GM18526 (cell line): ENCODE results near the gene FAF1.

Experiments
- POLR2A ChIP-seq: IDR thresholded peaks from 3 replicates; pipeline ENCODE4 v1.6.1; 2011; ENCODE audit not compliant: insufficient read length; ENCODE audit errors: extremely low read depth

Gene FAF1

DNA sequence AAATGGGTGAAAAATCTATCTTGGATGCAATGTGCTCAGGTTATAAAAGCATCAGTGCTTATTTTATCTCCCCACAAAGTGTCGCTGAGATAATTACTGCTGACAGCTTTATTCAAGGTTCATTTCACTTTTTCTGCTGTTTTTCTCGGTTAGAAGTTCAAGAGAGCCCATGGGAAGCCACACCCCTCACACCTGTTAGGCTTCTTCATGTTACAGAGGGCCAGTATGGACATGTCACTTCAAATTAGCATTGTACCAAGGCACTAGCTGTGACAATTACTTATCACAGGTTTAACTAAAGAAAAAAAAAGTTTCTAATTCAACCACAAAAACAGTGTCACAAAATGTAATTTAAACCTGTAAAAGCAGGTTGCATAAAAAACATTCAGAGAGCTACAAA, 349.5 kb downstream of the FAF1 start:
- no peak for TF ChIP-seq POLR2A

DNA sequence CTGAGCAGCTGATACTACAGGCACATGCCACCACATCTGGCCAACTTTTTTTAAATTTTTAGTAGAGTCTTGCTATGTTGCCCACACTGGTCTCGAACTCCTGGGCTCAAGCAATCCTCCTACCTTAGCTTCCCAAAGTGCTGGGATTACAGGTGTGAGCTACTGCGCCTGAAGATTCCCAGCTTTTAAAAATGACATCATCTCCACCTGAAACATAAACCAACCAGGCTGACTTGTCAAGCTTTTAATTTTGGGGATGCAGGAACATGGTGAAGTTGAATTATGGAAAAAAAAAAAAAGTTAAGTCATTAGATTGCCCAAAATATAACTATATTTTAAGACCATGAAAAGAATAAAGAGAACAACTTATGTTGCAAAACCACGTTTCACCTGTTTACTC, 350.6 kb downstream of the FAF1 start:
- TF ChIP-seq POLR2A = no peak

- TF ChIP-seq POLR2A = no peak
Measured at GRCh38 chr1:50605186-50605875, 354.7 kb downstream of the FAF1 start.

DNA sequence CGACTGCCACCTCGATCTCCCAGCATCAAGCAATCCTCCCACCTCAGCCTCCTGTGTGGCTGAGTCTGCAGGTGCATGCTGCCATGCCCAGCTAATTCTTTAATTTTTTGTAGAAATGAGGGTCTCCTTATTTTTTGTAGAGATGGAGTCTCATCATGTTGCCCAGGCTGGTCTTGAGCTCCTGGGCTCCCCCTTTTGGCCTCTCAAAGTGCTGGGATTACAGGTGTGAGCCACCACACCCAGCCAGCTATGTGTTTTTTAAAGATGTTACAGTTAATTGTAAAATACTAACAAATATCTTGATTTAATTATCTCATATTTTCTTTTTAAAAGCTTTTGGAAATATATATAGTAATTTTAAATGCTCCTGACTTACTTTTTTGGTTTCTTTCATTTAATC, 355.5 kb downstream of the FAF1 start:
- no peak for TF ChIP-seq POLR2A

DNA sequence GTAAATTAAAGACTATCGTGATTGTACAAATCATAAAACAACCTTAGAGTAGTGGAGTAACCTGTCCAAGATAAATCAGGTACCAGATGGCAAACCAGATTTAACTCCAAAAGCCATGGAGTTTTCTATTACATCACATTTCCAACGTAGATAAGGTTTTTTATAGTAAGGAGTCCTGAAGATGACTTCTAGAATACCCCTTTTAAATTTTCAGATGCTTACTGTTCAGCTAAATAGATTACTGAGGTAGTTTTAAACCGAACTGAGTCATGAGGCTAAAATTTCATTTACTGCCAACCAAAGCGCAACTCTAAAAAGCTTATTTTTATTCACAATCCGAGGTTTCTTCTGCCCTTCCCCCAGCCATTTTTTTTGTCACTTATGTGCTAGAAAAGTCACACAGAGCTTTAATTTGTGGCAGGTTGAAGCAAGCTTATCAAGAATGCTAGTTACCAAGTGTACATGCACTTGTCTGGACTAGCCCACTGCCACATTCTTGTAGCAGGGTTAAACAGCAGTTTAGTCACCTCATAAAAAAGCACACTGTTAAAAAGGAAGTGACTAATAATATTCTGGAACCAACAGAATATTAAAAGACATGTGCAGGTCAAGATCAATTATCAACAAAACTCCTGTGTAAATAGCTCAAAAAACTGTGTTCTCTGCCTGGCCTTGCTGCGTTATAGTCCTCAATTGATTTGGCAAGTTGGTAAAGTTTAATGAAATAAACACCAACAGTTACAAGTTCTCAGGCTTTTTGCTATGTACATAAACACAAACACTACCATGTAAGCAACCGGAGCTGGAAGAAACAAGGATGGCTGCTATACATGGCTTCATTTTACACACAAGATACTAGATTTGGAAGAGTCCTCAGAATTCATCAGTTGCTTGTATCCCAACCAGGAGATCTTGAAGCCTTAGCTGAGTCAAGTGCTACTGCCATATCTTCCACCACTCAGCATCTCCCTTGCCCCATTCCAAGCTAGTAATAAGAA, 356.5 kb downstream of the FAF1 start:
- no peak for TF ChIP-seq POLR2A

DNA sequence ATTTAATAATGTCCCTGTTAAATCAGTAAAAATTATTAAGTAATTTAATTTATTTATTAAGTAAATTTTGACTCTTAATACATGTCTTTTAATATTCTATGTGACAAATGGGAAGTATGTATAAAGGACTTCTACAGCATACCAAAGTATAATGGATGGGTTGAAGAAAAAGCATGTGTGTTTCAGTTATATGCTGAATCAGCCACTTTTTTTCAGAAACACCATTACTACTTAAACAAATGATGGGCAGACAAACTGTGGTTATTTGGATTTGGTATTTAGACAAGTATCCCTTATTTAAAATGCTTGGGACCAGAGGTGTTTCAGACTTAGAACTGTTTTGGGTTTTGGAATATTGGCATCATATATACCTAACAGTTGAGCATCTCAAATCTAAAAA, 360.5 kb downstream of the FAF1 start:
- no peak for TF ChIP-seq POLR2A

DNA sequence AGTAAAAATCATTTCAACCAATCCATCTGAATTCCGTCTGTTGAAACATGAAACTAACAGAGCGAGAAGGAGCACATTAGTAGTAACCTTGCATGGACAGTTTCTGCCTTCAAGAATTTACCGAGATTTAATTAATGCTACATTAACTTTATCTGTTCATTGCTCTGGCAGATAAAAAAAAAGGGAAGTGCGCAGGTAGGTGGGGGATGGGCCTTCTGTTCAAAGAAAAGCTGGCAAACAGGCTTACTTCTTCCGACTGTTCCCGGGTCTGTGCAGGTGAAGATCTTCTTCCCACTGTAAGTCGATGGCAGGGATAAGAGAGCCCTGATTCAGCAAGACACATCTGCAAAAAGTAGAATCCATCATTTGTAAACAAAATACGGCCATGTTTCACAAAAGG, 364.2 kb downstream of the FAF1 start:
- no peak for TF ChIP-seq POLR2A

DNA sequence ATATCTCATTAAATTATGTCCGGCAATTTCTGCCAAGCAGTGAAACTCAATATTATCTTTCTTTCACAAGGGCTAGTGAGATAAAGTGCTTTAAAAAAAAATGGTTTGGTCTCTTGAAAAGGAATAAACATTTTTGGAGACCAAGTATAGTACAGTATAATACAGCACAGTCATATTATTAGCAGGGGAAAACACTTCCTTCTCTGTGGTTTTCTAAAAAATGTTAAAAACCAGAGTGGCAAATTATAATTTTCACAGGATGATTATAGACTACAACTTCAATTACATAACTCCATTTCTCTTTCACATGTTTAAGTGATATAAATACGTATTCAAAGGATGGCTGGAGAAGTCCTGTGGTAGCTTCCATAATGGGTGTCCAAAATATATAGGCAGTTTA, 366.6 kb downstream of the FAF1 start:
- TF ChIP-seq POLR2A = no peak

DNA sequence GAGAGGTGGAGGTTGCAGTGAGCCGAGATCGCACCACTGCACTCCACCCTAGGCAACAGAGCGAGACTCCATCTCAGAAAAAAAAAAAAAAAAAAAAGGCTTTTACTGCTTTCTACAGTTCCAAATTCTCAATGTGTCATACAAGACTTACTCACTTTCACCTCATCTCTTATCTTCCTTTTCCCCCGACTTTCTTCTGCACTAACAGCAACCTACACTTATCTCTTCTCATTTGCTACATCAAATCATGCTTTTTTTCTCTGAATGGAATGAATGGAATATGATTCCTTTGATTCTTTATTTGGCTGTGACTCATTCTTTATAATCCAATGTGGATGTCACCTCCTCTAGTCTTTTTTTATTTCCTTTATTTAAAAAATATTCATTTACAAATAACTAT, 368.5 kb downstream of the FAF1 start:
- no peak for TF ChIP-seq POLR2A

DNA sequence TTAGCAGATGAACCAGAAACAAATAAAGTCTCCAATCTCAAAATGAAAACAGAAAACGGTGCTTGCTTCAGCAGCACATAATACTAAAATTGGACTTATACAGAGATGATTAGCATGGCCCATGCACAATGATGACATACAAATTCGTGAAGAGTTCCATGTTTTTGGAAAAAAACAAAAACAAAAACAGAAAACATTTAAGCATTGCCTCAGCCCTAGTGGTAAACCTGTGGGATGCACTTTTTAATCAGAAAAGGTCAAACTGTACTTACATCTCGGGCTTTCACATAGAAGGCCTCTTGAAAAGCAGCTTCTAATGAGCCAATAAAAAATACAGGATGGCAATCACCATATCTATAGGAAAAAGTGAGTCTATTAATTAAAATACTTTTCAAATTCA, 377.7 kb downstream of the FAF1 start:
- TF ChIP-seq POLR2A = no peak

DNA sequence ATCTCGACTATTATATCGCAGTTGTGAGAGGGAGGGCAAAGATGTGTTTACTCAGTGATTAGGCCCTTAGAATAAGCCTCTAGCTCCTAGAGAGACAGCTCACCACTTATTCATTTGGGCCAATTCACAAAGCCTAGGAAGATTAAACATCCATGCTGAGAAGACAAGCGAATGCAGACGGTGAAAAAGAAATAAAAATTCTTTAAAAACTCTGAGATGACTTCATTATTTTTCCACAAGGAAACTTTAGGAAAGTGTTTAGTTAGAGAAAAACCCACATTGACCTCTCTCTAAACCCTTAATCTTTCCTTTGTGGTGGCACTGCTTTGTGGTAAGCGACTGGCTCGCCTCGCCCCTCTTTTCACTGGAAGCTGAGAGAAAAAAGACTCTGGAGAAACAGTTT, 390.0 kb downstream of the FAF1 start:
- TF ChIP-seq POLR2A = no peak

- no peak for TF ChIP-seq POLR2A
Measured at GRCh38 chr1:50568782-50569181, 391.3 kb downstream of the FAF1 start.

- TF ChIP-seq POLR2A = no peak
Measured at GRCh38 chr1:50566405-50566804, 393.7 kb downstream of the FAF1 start.

DNA sequence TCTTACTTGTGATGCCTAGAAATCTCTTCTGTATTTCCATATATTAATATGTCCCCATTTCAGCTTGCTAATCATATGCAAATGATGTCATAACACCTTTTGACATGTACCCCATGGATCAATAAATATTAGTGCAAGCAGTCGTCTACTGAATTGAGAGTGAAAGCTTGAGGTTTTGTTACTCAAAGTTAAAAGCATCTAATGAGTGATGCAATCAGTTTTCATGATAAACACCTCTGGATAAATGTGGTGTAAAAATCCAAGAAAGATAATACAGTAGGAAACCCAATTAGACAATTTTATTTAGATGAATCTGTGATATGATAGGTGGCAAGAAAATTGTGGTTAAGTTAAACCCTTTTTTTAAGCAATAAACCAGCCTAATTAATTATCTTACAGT, 395.6 kb downstream of the FAF1 start:
- TF ChIP-seq POLR2A = no peak

- TF ChIP-seq POLR2A = no peak
Measured at GRCh38 chr1:50562106-50562505, 398.0 kb downstream of the FAF1 start.

DNA sequence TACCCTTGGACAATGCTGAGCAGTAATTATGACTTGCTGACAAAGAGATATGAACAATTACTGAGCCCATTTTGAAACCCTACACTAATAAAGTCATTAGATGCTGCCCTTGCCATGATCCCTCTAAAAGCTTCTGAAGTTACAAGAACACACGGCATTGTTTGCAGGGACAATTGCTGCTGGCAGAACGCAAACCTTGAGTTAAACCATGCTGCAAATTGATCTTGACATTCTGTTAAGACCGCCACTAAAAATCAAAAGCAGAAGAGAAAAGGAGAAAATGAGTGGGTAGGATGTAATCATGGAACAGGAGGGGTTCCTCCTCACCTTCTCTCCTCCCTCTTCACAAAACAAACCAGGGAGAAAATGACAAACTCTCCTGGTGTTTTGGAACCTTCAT, 400.6 kb downstream of the FAF1 start:
- no peak for TF ChIP-seq POLR2A
